ENCODE measurements around the gene MS4A4A. TPM values are rescaled to one million over a fixed set of nuclear protein-coding genes. Genes with fewer than 3 reads are reported as not detected.

The MS4A4A gene
- polyA plus RNA-seq, 1 donor from 2014 or later, result not detected

GRCh38 chr11:60357771-60358170 is 77.3 kb downstream of the MS4A4A start:
- peaks cover 12 to 16% (median 13%) of the 10 kb centered on the region in 3 donors for H3K4me1 Mint-ChIP-seq
- peaks cover 2% of the 10 kb centered on the region for H3K36me3 Mint-ChIP-seq
- peaks cover 7 to 21% (median 10%) of the 10 kb centered on the region in 3 donors for H3K9me3 Mint-ChIP-seq
- peak overlapping the region in 2 of 4 donors; percentile 23 to 75 for H3K4me3 Mint-ChIP-seq
- H3K27ac Mint-ChIP-seq, result peak overlapping the region; percentile 9 to 56 (median 12)
- H3K27me3 Mint-ChIP-seq, result no peaks in the 10 kb centered on the region

Other genes starting within 250 kb of the MS4A4A start
- gene OOSP2, start 240.3 kb upstream of the MS4A4A start, polyA plus RNA-seq, result not detected
- gene MS4A3, start 224.0 kb upstream of the MS4A4A start, polyA plus RNA-seq, result not detected
- gene MS4A2, start 192.0 kb upstream of the MS4A4A start, polyA plus RNA-seq, result not detected
- 2.4 TPM for gene MS4A6A, start 97.6 kb upstream of the MS4A4A start, polyA plus RNA-seq
- not detected for gene MS4A4E, start 37.5 kb upstream of the MS4A4A start, polyA plus RNA-seq
- gene MS4A6E, start 46.6 kb downstream of the MS4A4A start, polyA plus RNA-seq, result not detected
- gene MS4A7, start 97.9 kb downstream of the MS4A4A start, polyA plus RNA-seq, result 16.8 TPM
- gene MS4A14, start 115.8 kb downstream of the MS4A4A start, polyA plus RNA-seq, result 1.1 TPM
- not detected for gene MS4A5, start 148.9 kb downstream of the MS4A4A start, polyA plus RNA-seq
- gene MS4A1, start 175.2 kb downstream of the MS4A4A start, polyA plus RNA-seq, result 845 TPM
- gene MS4A12, start 212.1 kb downstream of the MS4A4A start, polyA plus RNA-seq, result not detected
- gene MS4A13, start 234.7 kb downstream of the MS4A4A start, polyA plus RNA-seq, result not detected